ENCODE results near the gene BBX.

- TF ChIP-seq GATA2 (IDR thresholded peaks at IDR 0.05; ENCODE audit: low read depth, low read length), result no peak
- TF ChIP-seq GATA3 (IDR thresholded peaks at IDR 0.05; ENCODE audit: low read depth, low read length), result no peak
These were observed 327.9 kb downstream of the BBX start for GRCh38 chr3:107850681-107851080.
